Measurements from ENCODE around the gene CHRDL1. TPM values are rescaled to one million over a fixed set of nuclear protein-coding genes. Genes with fewer than 3 reads are reported as not detected.

Gene CHRDL1
- total RNA-seq, 4 donors from 2014 or later = 1.7 to 64.3 (median 14.9) TPM

DNA sequence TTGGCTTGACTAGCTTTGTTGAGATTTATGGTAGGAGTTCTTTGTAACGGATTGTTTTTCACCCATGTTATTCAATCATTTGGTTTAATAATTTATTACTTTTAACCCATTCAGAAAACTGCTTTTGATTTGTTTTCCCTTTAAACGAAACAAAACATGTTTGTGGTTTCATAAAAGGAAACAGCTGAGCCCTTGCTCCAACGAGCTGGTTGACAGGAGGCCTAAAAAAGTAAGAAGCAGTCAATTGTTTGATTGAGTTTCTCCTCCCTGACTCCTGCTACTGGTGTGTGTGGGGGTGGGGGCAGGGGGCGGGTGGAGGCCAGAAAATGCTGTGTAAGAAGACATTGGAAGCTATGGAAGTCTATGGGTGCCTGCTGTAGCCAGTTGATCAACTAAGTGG is 102.8 kb downstream of the CHRDL1 start:
- TF ChIP-seq CTCF (IDR thresholded peaks at IDR 0.05) (no peak), POLR2A (IDR thresholded peaks at IDR 0.05) (no peak)
- H3K27me3 ChIP-seq = no peaks in the 10 kb centered on the region
- no peaks in the 10 kb centered on the region for H3K36me3 ChIP-seq
- no peaks in the 10 kb centered on the region for H3K9me3 ChIP-seq
- H3K4me3 ChIP-seq = no peak overlapping the region
- H3K4me1 ChIP-seq = no peaks in the 10 kb centered on the region
- intact Hi-C loops (cut with DNase I) = no loop called here
- WGBS, 2 donors = 13 to 80% methylated on average over 1 to 4 of the region's 4 CpGs
- H3K27ac ChIP-seq = no peak overlapping the region
- no peak for DNase-seq

GRCh38 chrX:110691446-110691845 is 104.2 kb downstream of the CHRDL1 start:
- no peak for TF ChIP-seq CTCF (IDR thresholded peaks at IDR 0.05)
- no peak for TF ChIP-seq POLR2A (IDR thresholded peaks at IDR 0.05)
- Histone ChIP-seq H3K4me1 (no peaks in the 10 kb centered on the region), H3K4me3 (no peak overlapping the region), H3K36me3 (no peaks in the 10 kb centered on the region), H3K27me3 (no peaks in the 10 kb centered on the region), H3K27ac (no peak overlapping the region), H3K9me3 (no peaks in the 10 kb centered on the region)
- no peak for DNase-seq
- 71% methylated on average over 1 of the region's 1 CpG; no CpG with 5 or more reads in 1 of the 2 donors for WGBS, 2 donors
- intact Hi-C loops (cut with DNase I) = no loop called here

- no peaks in the 10 kb centered on the region for H3K27me3 ChIP-seq
- DNase-seq = no peak
- no peaks in the 10 kb centered on the region for H3K9me3 ChIP-seq
- H3K4me3 ChIP-seq = no peak overlapping the region
- intact Hi-C loops (cut with DNase I) = no loop called here
- H3K4me1 ChIP-seq = no peaks in the 10 kb centered on the region
- 51 to 57% methylated on average over 3 of the region's 3 CpGs for WGBS, 2 donors
- H3K27ac ChIP-seq = no peak overlapping the region
- no peaks in the 10 kb centered on the region for H3K36me3 ChIP-seq
- TF ChIP-seq CTCF (IDR thresholded peaks at IDR 0.05) (no peak), POLR2A (IDR thresholded peaks at IDR 0.05) (no peak)
Measured at GRCh38 chrX:110684653-110685052, 111.0 kb downstream of the CHRDL1 start.

- no peak overlapping the region for H3K27ac ChIP-seq
- no peaks in the 10 kb centered on the region for H3K4me1 ChIP-seq
- H3K9me3 ChIP-seq = no peaks in the 10 kb centered on the region
- TF ChIP-seq CTCF (IDR thresholded peaks at IDR 0.05) (no peak), POLR2A (IDR thresholded peaks at IDR 0.05) (no peak)
- 56 to 79% methylated on average over 2 of the region's 2 CpGs for WGBS, 2 donors
- no peak for DNase-seq
- H3K4me3 ChIP-seq = no peak overlapping the region
- no peaks in the 10 kb centered on the region for H3K27me3 ChIP-seq
- intact Hi-C loops (cut with DNase I) = no loop called here
- H3K36me3 ChIP-seq = no peaks in the 10 kb centered on the region
Measured at GRCh38 chrX:110683925-110684324, 111.7 kb downstream of the CHRDL1 start.

- no peaks in the 10 kb centered on the region for H3K27me3 ChIP-seq
- TF ChIP-seq CTCF (IDR thresholded peaks at IDR 0.05) = no peak
- no peak for TF ChIP-seq POLR2A (IDR thresholded peaks at IDR 0.05)
Measured at GRCh38 chrX:110678591-110678990, 117.0 kb downstream of the CHRDL1 start.

More at GRCh38 chrX:110678591-110678990, 117.0 kb downstream of the CHRDL1 start:
- intact Hi-C loops (cut with DNase I) = no loop called here
- WGBS, 2 donors = 57 to 67% methylated on average over 1 of the region's 1 CpG
- no peak overlapping the region for H3K4me3 ChIP-seq
- DNase-seq = no peak
- no peaks in the 10 kb centered on the region for H3K9me3 ChIP-seq
- H3K4me1 ChIP-seq = no peaks in the 10 kb centered on the region
- H3K27ac ChIP-seq = no peak overlapping the region
- no peaks in the 10 kb centered on the region for H3K36me3 ChIP-seq
